Stimulated activated CD4-positive, alpha-beta T cell treated with anti-CD3 and anti-CD28 coated beads, Interleukin-1b, Interleukin-23, amount 100 ng/mL, for 4 hours (primary cell): ENCODE measurements around the gene PIKFYVE.
A peak's percentile ranks its signal among the peaks of the same experiment; 100 is the strongest.
"Not testable (repeated sequence)": the region's sequence is repeated elsewhere in the genome, so short reads cannot be mapped to it uniquely, and the experiment has no call there.

ENCODE experiments used
- DNase-seq, 2 donors: peaks; one replicate each; pipeline ENCODE4 v3.0.0-alpha.2; 2020; ENCODE audit warnings: low read depth in 2 of 2

PIKFYVE gene

GRCh38 chr2:208265801-208266552 is at the start of gene PIKFYVE:
Gene PIKFYVE, plus strand, starts transcription at chr2:208266255. Its CDS starts 5,265 bp downstream, at chr2:208271520.
- DNase-seq: peak; percentile 66 to 75

GRCh38 chr2:208221873-208222272 is 44.2 kb upstream of the PIKFYVE start:
- DNase-seq: not testable (repeated sequence)

GRCh38 chr2:208222351-208222750 is 43.7 kb upstream of the PIKFYVE start:
- no peak for DNase-seq

- DNase-seq: no peak
Observed at GRCh38 chr2:208224802-208225201, 41.3 kb upstream of the PIKFYVE start.

- no peak for DNase-seq
Observed at GRCh38 chr2:208227581-208228232, 38.3 kb upstream of the PIKFYVE start.

GRCh38 chr2:208228476-208228875 is 37.6 kb upstream of the PIKFYVE start:
- no peak for DNase-seq

- DNase-seq: no peak
Observed at GRCh38 chr2:208234786-208235185, 31.3 kb upstream of the PIKFYVE start.

GRCh38 chr2:208235860-208236259 is 30.2 kb upstream of the PIKFYVE start:
- DNase-seq: no peak

- no peak for DNase-seq
Observed at GRCh38 chr2:208239770-208240493, 26.1 kb upstream of the PIKFYVE start.

GRCh38 chr2:208240619-208241209 is 25.3 kb upstream of the PIKFYVE start:
- DNase-seq: no peak

- no peak for DNase-seq
Observed at GRCh38 chr2:208244422-208244821, 21.6 kb upstream of the PIKFYVE start.

- DNase-seq: no peak
Observed at GRCh38 chr2:208245746-208246145, 20.3 kb upstream of the PIKFYVE start.

- no peak for DNase-seq
Observed at GRCh38 chr2:208248601-208249000, 17.5 kb upstream of the PIKFYVE start.

- DNase-seq: no peak
Observed at GRCh38 chr2:208249296-208249695, 16.8 kb upstream of the PIKFYVE start.

GRCh38 chr2:208250388-208250787 is 15.7 kb upstream of the PIKFYVE start:
- DNase-seq: no peak

GRCh38 chr2:208251098-208251497 is 15.0 kb upstream of the PIKFYVE start:
- DNase-seq: no peak

GRCh38 chr2:208252716-208253492 is 13.2 kb upstream of the PIKFYVE start:
- no peak for DNase-seq

- DNase-seq: no peak
Observed at GRCh38 chr2:208253600-208254117, 12.4 kb upstream of the PIKFYVE start.

GRCh38 chr2:208254118-208254870 is 11.8 kb upstream of the PIKFYVE start:
- peak; percentile 55 to 71 for DNase-seq

GRCh38 chr2:208254871-208255556 is 11.0 kb upstream of the PIKFYVE start, which contains the start of gene IDH1:
Gene IDH1, minus strand, starts transcription at chr2:208255071. Its CDS starts 3,520 bp downstream, at chr2:208251551.
- DNase-seq: peak; percentile 94 to 99
